Non-pigmented ciliary epithelial cell (primary cell): ENCODE data around the gene MYLK.

Source experiments
- DNase-seq: peaks from one replicate; pipeline ENCODE4 v3.0.0-alpha.2; 2010; ENCODE audit warnings: low read depth

The MYLK gene

DNA sequence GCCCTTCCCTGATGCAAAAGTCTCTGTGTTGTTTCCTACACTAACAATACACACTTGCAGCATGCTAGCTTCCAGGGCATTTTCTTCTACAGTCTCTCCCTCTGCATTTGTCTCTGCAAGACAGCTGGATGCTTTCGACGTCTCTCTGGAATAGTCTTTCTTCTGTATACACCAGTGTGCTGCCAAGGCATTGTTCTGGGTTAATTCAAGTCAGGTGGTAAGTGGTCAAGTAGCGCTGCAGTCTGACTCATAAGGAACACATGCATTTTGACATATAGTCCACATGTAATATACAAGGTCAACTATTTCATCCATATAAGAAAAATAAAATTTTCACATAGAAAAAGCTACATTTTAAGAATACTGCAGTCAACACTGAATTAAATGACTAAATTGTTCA is 92.7 kb downstream of the MYLK start:
- no peak for DNase-seq

DNA sequence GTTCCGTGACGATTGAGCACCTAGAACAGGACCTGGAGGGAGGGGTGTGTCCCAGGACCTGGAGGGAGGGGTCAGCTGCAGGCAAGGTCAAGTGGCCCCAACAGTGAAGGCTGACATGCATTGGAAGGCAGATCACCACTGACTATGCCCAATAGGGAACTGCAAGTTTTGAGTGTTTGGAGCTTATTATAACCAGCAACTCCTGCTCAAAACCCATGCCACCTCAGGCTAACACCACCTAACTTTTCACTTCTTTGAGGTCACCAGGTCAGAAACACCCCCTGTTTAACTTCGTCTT is 93.1 kb downstream of the MYLK start:
- DNase-seq = no peak

DNA sequence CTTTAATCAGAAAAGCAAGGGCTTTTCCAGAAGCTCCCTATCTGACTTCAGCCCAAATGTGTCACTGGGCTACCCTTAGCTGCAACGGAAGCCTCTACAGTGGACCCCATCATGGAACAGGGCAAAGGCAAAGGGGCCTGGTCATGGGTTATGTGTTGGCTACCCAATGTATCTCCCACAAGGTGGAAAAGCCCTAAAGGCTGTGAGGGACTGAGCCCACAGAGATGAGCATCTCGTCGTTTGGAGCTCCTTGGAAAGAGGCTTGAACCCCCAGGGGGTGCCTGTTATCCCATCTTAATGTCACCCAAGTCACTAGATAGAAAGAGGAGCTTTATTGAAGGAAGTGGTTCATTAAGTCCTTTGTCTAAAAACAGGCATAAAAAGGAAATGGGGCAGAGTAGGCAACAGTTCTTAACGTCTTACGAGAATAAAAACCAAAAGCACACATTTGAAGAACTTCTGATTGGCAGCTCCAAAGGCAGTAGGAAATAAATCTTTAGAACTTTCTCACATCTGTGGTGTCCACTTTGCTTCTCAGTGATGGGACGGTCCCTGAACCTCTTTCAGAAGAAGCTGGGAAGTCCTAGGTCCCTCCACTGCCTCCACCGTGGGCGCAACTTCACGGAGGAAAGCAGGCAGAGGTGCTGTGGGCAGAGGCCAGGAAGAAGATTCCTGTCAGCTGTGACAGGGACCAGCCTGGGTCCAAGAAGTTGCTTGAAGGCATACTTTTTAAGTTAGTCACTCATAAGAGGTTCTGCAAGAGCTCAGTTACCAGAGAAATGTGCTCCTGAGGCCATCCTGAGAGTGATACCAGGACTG is 93.7 kb downstream of the MYLK start:
- DNase-seq = no peak

GRCh38 chr3:123789760-123790159 is 94.4 kb downstream of the MYLK start:
- DNase-seq = peak; percentile 83

DNA sequence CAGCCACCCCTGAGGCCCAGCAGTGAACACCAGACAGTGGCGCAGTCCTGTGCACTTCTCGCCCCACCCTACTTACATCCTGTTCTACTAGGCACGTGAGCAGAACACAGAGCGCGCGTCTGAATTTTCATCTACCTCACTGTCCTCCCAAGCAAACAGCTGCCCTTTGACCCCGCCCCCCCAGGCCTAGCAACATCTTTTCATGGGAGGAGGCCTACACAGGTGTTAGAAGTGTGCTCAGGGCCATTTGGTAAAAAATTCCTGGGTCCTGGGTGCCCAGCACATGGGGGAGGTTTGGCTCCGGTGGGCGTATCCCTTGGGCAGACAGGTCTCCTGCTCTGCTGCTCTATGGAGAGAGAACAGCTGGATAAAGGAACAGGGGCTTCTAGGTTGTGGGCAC is 95.0 kb downstream of the MYLK start:
- DNase-seq = no peak

- no peak for DNase-seq
These were observed 95.4 kb downstream of the MYLK start for GRCh38 chr3:123788710-123789109.

DNA sequence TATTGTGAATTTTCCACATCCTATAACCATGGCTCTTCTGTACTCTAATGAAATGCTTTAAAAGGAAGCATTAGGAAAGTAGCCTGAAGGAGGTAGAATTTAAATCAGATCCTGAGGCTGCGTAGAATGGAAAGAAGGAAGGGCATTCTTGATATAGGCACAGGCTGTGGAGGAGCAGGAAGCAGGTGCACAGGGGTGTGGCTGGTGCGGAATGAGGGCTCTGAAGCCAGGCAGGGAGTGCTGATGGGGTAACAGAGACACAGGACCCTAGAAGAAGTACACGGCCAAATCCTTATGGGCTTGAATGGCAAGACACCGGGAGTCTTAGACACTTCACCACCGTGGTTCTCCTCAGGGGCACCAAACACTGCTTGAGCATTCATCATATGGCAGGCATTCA is 97.0 kb downstream of the MYLK start:
- no peak for DNase-seq

GRCh38 chr3:123785602-123786001 is 98.5 kb downstream of the MYLK start:
- no peak for DNase-seq

DNA sequence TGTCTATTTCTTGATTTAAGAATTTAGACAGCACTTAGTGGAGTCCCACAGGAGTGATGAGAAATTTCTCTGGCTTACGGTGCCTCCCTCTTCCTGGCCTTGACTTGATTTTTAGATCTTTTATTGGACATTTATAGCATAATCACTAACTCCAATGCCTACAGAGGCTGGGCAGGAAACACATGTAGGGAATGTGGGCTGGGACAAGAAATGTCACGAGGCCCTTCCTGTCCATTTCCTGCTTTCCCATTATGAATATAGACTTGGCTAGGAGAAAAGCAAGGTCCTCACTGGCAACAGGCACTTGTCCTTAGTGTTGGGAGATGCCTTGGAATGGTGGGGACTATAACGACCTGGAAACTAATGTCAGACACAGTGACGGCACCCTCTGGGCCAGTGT is 100.3 kb downstream of the MYLK start:
- DNase-seq = no peak

DNA sequence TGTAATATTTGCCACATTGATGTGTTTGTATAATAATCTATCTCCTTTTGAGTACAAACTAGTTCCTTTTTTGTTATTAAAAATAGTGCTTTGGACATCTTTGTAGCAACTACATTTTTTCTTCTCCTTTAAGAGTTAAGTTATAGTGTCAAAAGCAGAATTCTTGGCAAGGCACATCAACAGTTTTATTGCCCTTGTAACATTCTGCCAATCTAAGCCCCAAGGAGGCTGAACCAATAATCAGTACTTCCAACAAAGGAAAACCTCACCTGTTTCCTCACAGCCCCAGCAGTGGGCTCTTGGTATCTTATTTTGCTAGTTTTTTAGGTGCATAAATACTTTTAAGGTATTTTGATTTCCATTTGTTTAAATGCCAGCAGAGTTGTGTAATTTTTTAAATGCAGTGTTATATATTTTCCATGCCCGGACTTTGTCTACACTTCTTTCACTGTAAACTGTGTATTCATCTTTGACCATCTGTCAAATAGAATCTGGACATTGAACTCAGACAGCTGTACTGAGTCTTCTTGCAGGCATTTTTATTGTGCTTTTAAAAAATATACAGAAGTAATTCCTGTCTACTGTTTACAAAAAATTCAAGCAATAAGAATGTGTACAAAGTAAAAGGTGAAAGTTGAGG is 101.0 kb downstream of the MYLK start:
- no peak for DNase-seq

GRCh38 chr3:123782488-123782887 is 101.6 kb downstream of the MYLK start:
- DNase-seq = no peak

GRCh38 chr3:123781571-123782275 is 102.4 kb downstream of the MYLK start:
- DNase-seq = no peak

DNA sequence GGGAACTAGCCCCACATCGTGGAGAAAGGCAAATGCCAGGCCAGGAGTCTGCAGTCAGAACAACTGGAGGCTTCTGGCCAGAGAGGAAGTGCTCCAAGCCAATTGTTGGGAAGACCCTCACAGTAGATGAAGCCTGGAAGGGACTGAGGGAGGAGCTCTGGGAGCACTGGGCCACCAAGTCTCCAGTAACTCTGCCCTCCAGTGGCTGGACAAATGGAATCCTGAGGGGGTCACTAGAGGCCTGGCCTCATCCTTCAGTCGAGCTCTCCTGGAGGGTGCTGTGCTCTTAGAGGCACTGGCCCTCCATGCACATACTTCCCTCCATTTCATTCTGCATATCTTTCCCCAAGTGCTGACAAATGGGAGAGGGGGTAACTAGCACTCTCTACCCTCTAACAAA is 103.0 kb downstream of the MYLK start:
- DNase-seq = no peak

DNA sequence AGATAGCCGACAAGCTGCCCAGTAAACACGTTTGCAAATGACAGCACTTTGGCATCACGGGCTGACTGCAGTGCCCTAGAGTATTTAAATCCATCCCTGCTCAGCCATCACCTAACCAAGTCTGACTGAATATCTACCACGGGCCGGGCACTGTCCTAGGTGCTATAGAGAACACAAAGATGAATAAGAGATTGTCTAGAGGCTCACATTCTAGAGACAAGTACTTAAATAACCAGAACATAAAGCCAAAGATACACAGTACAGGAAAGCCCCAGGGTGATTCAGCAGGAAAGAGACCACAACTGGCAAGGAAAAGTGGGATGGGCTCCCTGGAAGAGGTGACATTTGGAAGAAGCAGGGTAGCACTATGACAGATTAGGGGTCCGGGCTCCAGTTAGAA is 103.5 kb downstream of the MYLK start:
- DNase-seq = no peak

DNA sequence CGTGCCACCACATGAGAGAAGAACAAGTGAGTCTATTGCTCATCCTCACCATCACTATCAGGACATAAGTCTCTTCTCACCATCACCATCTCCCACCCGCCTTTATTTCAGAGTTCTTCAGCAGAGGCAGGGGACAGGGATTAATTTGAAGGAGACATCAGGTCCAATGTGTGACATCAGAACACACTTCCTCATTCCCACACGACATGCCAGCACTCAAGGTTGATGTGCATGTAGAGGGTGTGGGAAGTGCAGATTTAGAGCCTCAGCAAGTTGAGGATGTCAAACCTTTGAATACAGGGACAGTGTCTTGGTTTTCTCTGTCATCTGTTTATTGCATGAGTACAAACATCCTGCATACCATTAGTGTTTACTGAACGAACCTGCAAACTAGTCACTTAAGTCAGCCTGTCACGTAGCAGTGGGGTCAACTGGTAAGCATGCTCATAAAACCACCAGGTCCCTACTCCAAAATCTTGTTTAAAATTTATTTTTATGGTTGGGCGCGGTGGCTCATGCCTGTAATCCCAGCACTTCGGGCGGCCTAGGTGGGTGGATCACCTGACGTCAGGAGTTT is 104.4 kb downstream of the MYLK start:
- DNase-seq = no peak

DNA sequence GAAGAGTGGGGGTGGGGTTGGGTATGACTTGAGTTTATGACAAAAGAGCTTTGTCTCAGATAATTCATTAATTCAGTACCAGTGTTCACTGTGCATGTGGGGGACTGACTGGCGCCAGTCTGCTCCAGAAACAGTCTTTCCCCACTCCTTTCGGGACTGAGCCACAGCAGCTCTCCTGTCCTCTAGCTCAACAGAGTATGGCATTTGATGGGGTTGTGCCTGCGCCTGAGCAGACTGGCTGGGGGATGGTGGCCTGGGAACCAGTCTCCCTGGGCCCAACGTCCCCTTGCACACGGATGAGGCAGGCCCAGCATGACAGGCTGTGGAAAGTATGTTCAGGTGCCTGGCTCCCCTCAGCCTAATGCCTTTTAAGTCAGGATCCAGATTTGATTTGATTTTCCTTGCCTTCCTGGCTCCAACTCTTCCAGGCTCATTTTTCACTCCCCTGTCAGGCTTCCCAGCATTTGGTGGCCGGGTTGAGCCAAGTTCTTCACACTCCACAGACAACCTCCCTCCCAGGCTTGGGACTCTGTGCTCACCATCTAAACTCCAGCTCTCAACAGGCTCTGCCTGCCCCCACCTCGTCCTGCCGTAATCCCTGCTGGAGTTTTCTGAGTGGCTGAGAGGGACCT is 105.0 kb downstream of the MYLK start:
- no peak for DNase-seq

DNA sequence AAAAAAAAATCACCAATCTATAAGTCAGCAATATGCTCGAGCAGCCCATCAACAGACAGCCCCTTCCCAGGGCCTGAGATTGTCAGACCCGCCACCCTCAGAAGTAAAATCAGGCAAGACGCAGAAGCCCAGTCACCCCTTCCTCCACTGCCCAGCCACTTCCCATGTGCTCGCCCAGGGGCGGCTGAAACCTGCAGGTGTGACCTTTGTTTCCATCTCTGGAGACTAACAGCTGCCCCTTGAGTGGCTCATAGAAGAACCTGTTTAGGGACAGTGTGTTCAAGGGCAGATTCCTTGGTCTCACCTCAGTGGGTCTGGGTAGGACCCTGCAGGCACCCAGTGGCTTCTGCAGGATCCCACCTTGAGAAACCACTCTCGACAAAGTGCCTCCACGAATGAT is 105.6 kb downstream of the MYLK start:
- no peak for DNase-seq

- no peak for DNase-seq
These were observed 107.9 kb downstream of the MYLK start for GRCh38 chr3:123776071-123776782.

GRCh38 chr3:123774474-123774873 is 109.7 kb downstream of the MYLK start:
- no peak for DNase-seq

DNA sequence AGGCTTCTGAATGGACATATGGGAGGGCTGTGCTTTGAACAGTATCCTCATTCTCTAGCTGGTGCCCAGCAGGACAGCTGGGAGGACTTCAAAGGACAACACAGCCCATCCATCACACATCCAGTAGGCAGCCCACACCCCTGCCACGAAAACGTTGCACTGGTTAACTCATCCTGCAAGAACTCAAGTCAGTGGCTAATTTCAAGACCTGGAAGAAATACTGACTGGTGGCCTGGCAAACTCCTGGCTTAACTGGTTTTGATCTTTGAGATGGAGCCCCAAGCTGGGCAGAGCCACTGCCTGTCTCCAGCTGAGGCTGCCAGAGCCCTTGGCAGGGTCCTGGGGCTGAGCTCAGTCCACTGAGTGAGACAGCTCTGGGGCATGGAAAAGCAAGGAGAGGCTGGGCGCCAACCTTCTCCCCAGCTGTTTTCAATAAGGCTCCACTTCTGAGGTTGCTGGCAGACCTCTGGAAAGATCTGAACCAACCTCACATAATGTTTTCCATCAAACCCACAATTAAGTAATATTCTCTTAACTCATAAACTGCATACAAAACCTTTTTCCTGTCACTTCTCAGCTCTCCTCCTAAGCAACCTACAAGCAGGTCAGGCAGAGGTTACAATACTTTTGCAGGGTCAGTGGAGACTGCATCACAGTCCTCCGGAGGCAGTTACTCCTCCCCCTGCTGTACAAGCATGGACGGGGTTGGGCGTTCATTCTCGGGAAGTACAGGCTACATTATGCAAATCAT is 110.3 kb downstream of the MYLK start:
- DNase-seq = no peak

DNA sequence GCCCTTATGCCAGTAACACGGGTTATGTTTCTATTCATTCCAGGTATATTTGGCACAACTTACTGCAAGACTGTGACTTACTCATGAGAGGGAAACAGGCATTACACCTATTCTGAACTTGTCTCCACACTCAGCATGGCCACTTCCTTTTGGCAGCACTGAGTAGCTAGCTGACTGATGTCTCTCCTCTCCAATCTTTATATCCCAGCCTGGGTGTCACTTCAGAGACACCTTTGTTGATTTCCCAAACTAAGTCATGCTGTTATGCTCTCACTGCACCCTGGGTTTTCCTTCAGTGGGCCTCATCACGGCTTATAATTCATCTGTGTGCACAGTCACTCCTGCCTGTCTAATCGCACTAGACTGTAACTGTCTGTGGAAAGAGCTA is 114.8 kb downstream of the MYLK start:
- no peak for DNase-seq
